CD4-positive, alpha-beta memory T cell (primary cell): ENCODE data around the gene ATP2B1. TPM values are rescaled to one million over a fixed set of nuclear protein-coding genes. Genes with fewer than 3 reads are reported as not detected.

ENCODE experiments used
- CTCF ChIA-PET: fragments of 350-600 bp; sonication (Branson Sonifier 250); formaldehyde crosslinking; loops from one replicate; lab custom pipeline; 2021; ENCODE audit warnings: inconsistent platforms; ENCODE audit not compliant: partially characterized antibody; lab: Charles Lee
- POLR2A ChIA-PET: fragments of 350-600 bp; sonication (Branson Sonifier 250); formaldehyde crosslinking; loops from one replicate; lab custom pipeline; 2021; ENCODE audit not compliant: partially characterized antibody; lab: Charles Lee
- DNase-seq, 5 donors: peaks; one replicate each; pipeline versions ENCODE4 v3.0.0 to v3.0.0-alpha.2; 2020 to 2022; ENCODE audit warnings: mixed read lengths in 1 of 5
- H3K27ac ChIP-seq: one replicate; pipeline ENCODE4 v1.7.0; 2013; ENCODE audit warnings: low read depth, low read length
- H3K27me3 ChIP-seq: 2 replicates; pipeline ENCODE4 v1.7.0; 2013; ENCODE audit warnings: mild to moderate bottlenecking, low read length, moderate library complexity; ENCODE audit not compliant: insufficient read depth
- H3K36me3 ChIP-seq: 2 replicates; pipeline ENCODE4 v1.7.0; 2013; ENCODE audit warnings: mild to moderate bottlenecking, low read length, moderate library complexity; ENCODE audit not compliant: insufficient read depth
- H3K4me1 ChIP-seq: 2 replicates; pipeline ENCODE4 v1.7.0; 2013; ENCODE audit warnings: mild to moderate bottlenecking, low read length, moderate library complexity; ENCODE audit not compliant: insufficient read depth
- H3K4me3 ChIP-seq, 2 donors: one replicate each; pipeline ENCODE4 v1.7.0; 2013; ENCODE audit warnings: low read length in 2 of 2, mild to moderate bottlenecking in 1 of 2
- H3K9me3 ChIP-seq, 2 donors: one replicate each; pipeline ENCODE4 v1.7.0; 2013; ENCODE audit warnings: low read length in 2 of 2, control low read depth in 1 of 2; ENCODE audit not compliant: control insufficient read depth in 1 of 2
- H3K27ac Mint-ChIP-seq, 7 donors: one replicate each; pipeline ENCODE4 v1.8.0; 2020 to 2021; ENCODE audit warnings: mixed read lengths in 7 of 7, mild to moderate bottlenecking in 6 of 7, inconsistent platforms in 3 of 7, moderate library complexity in 3 of 7
- H3K27me3 Mint-ChIP-seq, 2 donors: one replicate each; pipeline ENCODE4 v1.8.0; 2020 to 2021; ENCODE audit warnings: mixed read lengths in 2 of 2
- H3K36me3 Mint-ChIP-seq, 2 donors: one replicate each; pipeline ENCODE4 v1.8.0; 2020 to 2021; ENCODE audit warnings: mixed read lengths in 2 of 2, inconsistent platforms in 1 of 2, mild to moderate bottlenecking in 1 of 2
- H3K4me1 Mint-ChIP-seq, 4 donors: one replicate each; pipeline ENCODE4 v1.8.0; 2020 to 2021; ENCODE audit warnings: mixed read lengths in 4 of 4, mild to moderate bottlenecking in 1 of 4
- H3K4me3 Mint-ChIP-seq, 8 donors: one replicate each; pipeline ENCODE4 v1.8.0; 2020 to 2021; ENCODE audit warnings: mixed read lengths in 8 of 8, mild to moderate bottlenecking in 7 of 8, moderate library complexity in 6 of 8, inconsistent platforms in 3 of 8
- H3K9me3 Mint-ChIP-seq, 8 donors: one replicate each; pipeline ENCODE4 v1.8.0; 2020 to 2021; ENCODE audit warnings: mixed read lengths in 8 of 8, mild to moderate bottlenecking in 5 of 8, inconsistent platforms in 3 of 8, moderate library complexity in 1 of 8
- intact Hi-C: fragments of 100-400 bp; cut with micrococcal nuclease; formaldehyde crosslinking; loops from one replicate; pipeline ENCODE4 v1.15.1; 2023
- polyA plus RNA-seq, 2 donors: library from polyadenylated mRNA; unstranded; fragments of 300-500 nt; fragmentation: Illumina TruSeq; gene quantifications; one replicate each; pipeline ENCODE4 v1.2.3, GENCODE V29; 2021
- total RNA-seq, 2 experiments: library from RNA; stranded (reverse); gene quantifications; one replicate each; pipeline ENCODE4 v1.2.3, GENCODE V29; 2021

Gene ATP2B1
- total and polyA plus RNA-seq, 4 experiments from 2014 or later: 57.3 to 86.0 (median 72.6) TPM

DNA sequence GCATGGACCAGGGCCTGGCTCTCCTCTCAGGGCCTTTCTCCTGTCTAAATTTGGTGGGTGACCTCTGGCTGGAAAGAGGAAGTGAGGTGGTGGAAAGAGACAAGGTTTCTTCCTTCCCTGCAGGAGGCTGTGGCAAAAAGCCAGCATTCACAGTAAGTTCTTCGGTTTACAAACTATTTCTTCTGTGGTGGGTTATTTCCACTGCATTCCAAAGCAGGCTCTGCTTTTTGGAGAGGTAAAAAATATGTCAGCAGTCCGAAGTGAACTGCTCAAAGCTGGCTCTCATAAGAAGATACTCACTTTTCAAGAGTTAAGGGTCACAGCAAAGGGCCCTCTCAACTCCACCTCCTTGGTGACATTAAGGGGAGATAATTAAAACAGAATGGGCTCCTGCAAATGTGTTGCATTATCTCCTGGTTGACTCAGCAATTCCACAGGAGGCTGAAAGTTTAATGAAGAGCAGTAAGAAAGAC is 133.9 kb downstream of the ATP2B1 start:
- Histone ChIP-seq H3K27me3 (no peaks in the 10 kb centered on the region), H3K36me3 (no peaks in the 10 kb centered on the region), H3K4me1 (no peaks in the 10 kb centered on the region), H3K9me3 (no peaks in the 10 kb centered on the region), H3K27ac (no peak overlapping the region), H3K4me3 (no peak overlapping the region)
- intact Hi-C loops: no loop called here
- H3K36me3 Mint-ChIP-seq: no peaks in the 10 kb centered on the region
- POLR2A ChIA-PET: no interaction called here
- peak overlapping the region in 1 of 7 donors; percentile 68 for H3K27ac Mint-ChIP-seq
- DNase-seq: no peak
- H3K4me3 Mint-ChIP-seq: no peak overlapping the region
- no peaks in the 10 kb centered on the region for H3K27me3 Mint-ChIP-seq
- peaks cover 0 to 2% (median 0%) of the 10 kb centered on the region in 8 donors for H3K9me3 Mint-ChIP-seq
- peaks cover 0 to 7% (median 3%) of the 10 kb centered on the region in 4 donors for H3K4me1 Mint-ChIP-seq
- CTCF ChIA-PET: no interaction called here

DNA sequence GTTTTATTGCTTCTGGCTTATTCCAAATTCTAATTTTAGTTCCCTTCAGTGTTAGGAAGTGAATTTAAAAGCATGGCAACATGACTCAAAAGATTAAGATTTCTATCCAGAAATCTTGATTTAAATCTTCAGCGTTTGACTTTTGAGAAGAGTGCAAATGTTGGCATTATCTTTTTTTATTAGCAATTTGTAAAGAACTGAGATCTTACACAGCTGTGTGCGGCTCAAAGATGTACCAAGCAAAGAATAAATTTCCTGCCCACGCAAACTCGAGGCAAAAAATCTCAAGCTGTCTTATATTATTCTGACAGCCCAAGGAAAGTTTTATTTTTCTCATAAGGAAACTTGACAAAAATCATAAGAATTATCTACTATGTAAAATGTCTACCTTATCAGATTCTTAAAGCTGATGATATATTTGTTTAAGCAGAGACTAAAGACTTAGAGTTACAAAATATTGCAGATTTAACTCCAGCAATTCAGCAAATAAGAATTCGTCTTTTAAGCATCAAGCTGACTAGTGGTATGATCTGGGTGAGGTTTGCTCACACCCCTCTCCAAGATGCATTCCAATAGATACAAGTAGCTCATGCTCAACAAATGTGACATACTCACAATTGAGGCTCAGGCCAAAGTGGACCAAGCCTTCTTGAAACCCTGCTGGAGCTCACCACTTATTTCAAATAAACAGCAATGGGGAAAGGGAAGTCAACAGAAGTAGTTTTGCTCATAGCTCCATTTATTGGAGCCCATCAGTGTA is 135.4 kb downstream of the ATP2B1 start:
- H3K27ac ChIP-seq: no peak overlapping the region
- Mint-ChIP-seq H3K9me3 (peaks cover 0 to 2% (median 0%) of the 10 kb centered on the region in 8 donors), H3K27ac (no peak overlapping the region), H3K4me3 (no peak overlapping the region), H3K27me3 (no peaks in the 10 kb centered on the region), H3K4me1 (peaks cover 0 to 7% (median 3%) of the 10 kb centered on the region in 4 donors), H3K36me3 (no peaks in the 10 kb centered on the region)
- intact Hi-C loops: no loop called here
- ChIA-PET POLR2A (no interaction called here), CTCF (no interaction called here)
- no peaks in the 10 kb centered on the region for H3K4me1 ChIP-seq
- no peak for DNase-seq
- no peaks in the 10 kb centered on the region for H3K9me3 ChIP-seq
- H3K4me3 ChIP-seq: no peak overlapping the region
- H3K27me3 ChIP-seq: no peaks in the 10 kb centered on the region
- no peaks in the 10 kb centered on the region for H3K36me3 ChIP-seq

DNA sequence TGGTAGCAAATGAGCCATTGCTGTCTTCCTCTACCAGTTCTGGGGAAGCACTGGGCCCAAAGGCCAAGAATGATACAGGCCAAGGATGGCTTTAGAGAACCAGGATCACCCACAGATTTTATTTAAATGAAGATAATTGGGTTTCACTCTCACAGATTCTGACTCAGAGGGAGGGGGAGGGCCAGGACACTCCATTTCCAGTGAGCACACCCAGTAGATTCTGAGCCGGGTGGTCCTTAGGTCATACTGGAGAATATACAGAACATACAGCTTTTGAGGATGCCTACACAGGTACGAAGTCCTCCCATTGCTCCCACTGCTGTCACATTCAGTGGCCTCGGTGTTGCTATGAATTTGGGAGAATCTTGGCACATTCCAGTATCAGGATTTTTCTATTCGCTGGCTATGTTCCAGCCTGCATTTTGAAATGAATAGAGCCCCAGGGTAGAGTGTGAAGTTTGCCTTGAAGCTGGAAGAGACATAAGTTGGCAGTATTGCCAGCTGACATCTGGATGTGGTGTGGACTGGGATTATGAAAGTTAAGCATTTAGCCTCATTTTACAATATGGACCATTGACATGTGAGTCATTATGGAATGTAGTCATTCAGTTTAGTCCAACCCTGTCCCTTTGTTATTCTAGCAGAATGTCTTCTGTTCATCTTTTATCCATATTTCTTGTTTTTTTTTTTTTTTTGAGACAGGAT is 137.0 kb downstream of the ATP2B1 start:
- Histone ChIP-seq H3K4me1 (no peaks in the 10 kb centered on the region), H3K27me3 (no peaks in the 10 kb centered on the region), H3K36me3 (no peaks in the 10 kb centered on the region), H3K4me3 (no peak overlapping the region), H3K27ac (no peak overlapping the region), H3K9me3 (no peaks in the 10 kb centered on the region)
- POLR2A ChIA-PET: no interaction called here
- intact Hi-C loops: no loop called here
- Mint-ChIP-seq H3K4me1 (peaks cover 0 to 2% (median under 1%) of the 10 kb centered on the region in 4 donors), H3K27ac (no peak overlapping the region), H3K9me3 (peaks cover 0 to 4% (median 0%) of the 10 kb centered on the region in 8 donors), H3K36me3 (no peaks in the 10 kb centered on the region), H3K27me3 (no peaks in the 10 kb centered on the region), H3K4me3 (no peak overlapping the region)
- CTCF ChIA-PET: no interaction called here
- DNase-seq: no peak

DNA sequence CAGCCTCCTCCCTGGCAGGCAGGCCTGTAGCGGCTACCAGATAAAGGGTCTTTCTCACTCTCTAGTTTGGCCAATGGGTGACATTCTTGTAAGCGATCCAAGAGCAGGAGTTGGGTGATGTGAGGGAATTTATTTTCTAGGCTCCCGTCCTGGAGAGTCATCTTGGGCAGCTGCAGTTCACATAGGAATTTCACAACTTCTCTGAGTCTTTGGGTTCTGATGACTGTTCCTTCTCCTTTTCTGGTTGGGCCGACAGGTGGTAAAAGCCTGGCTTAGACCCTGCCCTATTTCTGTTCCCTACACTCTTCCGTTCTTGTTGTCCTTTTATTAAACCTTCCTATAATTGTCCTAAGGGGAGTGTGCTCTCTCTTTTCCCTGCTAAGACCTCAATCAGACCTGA is 140.2 kb downstream of the ATP2B1 start:
- Histone ChIP-seq H3K36me3 (no peaks in the 10 kb centered on the region), H3K27me3 (no peaks in the 10 kb centered on the region), H3K9me3 (no peaks in the 10 kb centered on the region), H3K4me3 (no peak overlapping the region), H3K4me1 (no peaks in the 10 kb centered on the region), H3K27ac (no peak overlapping the region)
- CTCF ChIA-PET: no interaction called here
- no peaks in the 10 kb centered on the region for H3K27me3 Mint-ChIP-seq
- H3K27ac Mint-ChIP-seq: no peak overlapping the region
- H3K4me1 Mint-ChIP-seq: no peaks in the 10 kb centered on the region
- POLR2A ChIA-PET: no interaction called here
- intact Hi-C loops: no loop called here
- no peak for DNase-seq
- H3K9me3 Mint-ChIP-seq: peaks cover 0 to 5% (median 0%) of the 10 kb centered on the region in 8 donors
- no peak overlapping the region for H3K4me3 Mint-ChIP-seq
- H3K36me3 Mint-ChIP-seq: no peaks in the 10 kb centered on the region

DNA sequence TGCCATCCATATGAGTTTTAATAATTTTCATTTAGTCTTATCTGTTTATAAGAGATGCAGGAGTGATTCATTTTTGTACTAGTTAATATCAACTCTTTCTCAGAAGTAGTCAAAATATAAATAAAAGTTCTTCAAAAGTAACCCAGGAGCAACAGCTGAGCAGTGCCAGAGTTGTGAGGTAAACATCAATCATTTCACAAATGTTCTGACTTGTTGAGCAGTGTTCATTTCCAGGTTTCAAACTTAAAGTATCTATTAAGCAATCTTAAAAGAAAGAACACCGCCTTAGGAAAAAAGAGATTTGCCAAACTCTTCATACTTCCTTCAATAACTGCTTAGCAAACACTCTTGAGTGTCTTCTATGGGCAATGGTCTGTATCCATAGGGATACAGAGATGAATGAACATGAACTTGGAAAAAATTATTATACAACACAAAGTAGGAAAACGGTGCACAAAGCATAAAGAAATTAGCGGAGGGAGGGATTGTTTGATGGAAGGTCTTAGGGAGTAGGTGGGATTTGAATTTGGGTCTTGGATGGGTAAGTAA is 140.9 kb downstream of the ATP2B1 start:
- Mint-ChIP-seq H3K4me1 (no peaks in the 10 kb centered on the region), H3K9me3 (peaks cover 0 to 5% (median 0%) of the 10 kb centered on the region in 8 donors), H3K36me3 (no peaks in the 10 kb centered on the region), H3K27ac (peak overlapping the region in 1 of 7 donors; percentile 73), H3K4me3 (no peak overlapping the region), H3K27me3 (no peaks in the 10 kb centered on the region)
- Histone ChIP-seq H3K9me3 (no peaks in the 10 kb centered on the region), H3K27me3 (no peaks in the 10 kb centered on the region), H3K4me1 (no peaks in the 10 kb centered on the region), H3K27ac (no peak overlapping the region), H3K4me3 (no peak overlapping the region), H3K36me3 (no peaks in the 10 kb centered on the region)
- ChIA-PET CTCF (no interaction called here), POLR2A (no interaction called here)
- no peak for DNase-seq
- intact Hi-C loops: no loop called here

DNA sequence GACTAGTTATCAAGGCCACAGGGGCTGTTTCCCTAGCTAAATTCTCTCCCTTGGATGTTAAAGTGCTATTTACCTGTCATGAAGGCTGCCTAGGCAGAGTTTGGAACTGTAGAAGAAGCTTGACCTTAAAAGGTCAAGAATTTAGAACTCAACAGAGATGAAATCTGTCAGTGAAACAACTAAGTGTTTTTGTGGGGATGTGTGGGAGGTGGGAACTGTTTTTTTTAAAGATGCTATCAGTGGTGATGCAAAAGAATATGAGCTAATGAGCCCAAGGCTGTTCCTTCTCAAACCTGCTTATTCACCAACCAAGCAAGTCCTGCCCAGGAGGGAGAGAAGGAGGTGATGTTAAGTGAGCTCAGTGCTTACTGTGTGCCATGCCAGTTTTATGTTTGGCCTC is 142.0 kb downstream of the ATP2B1 start:
- H3K27me3 Mint-ChIP-seq: no peaks in the 10 kb centered on the region
- H3K36me3 Mint-ChIP-seq: no peaks in the 10 kb centered on the region
- CTCF ChIA-PET: interaction anchor here (0.6 kb wide), 1 partner anchor 55 kb away, joined by 3 read pairs; no protein-coding TSS in a partner anchor
- Histone ChIP-seq H3K36me3 (no peaks in the 10 kb centered on the region), H3K9me3 (no peaks in the 10 kb centered on the region), H3K4me3 (no peak overlapping the region), H3K27me3 (no peaks in the 10 kb centered on the region), H3K4me1 (no peaks in the 10 kb centered on the region), H3K27ac (no peak overlapping the region)
- no peak for DNase-seq
- no peak overlapping the region for H3K4me3 Mint-ChIP-seq
- H3K27ac Mint-ChIP-seq: no peak overlapping the region
- intact Hi-C loops: no loop called here
- H3K4me1 Mint-ChIP-seq: peaks cover 0 to 2% (median 0%) of the 10 kb centered on the region in 4 donors
- POLR2A ChIA-PET: no interaction called here
- H3K9me3 Mint-ChIP-seq: peaks cover 0 to 5% (median 0%) of the 10 kb centered on the region in 8 donors

DNA sequence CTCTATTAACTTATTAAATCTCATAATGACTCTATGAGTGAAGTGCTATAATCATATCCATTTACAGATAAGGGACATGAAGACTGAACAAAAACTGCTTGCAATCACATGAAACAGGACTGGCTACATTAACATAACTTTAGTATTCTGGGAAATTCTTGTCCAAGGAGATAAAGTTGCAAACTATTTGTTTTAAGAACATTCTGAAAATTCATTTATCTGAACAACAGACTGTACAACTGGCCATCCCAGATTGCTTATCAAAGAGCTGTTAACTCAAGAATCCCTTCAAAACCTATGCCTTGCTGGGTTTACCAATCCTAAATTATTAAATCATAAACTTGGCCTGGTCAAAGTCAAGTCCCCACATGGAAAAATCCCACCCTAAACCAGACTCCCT is 143.6 kb downstream of the ATP2B1 start:
- no peaks in the 10 kb centered on the region for H3K36me3 ChIP-seq
- Mint-ChIP-seq H3K27me3 (no peaks in the 10 kb centered on the region), H3K4me3 (no peak overlapping the region), H3K36me3 (no peaks in the 10 kb centered on the region), H3K4me1 (peaks cover 0 to 4% (median 0%) of the 10 kb centered on the region in 4 donors), H3K9me3 (peaks cover 0 to 4% (median 0%) of the 10 kb centered on the region in 8 donors), H3K27ac (no peak overlapping the region)
- no peak for DNase-seq
- CTCF ChIA-PET: no interaction called here
- no peaks in the 10 kb centered on the region for H3K27me3 ChIP-seq
- H3K4me1 ChIP-seq: no peaks in the 10 kb centered on the region
- no peak overlapping the region for H3K4me3 ChIP-seq
- H3K27ac ChIP-seq: no peak overlapping the region
- intact Hi-C loops: no loop called here
- no peaks in the 10 kb centered on the region for H3K9me3 ChIP-seq
- POLR2A ChIA-PET: no interaction called here
